CD4-positive, alpha-beta T cell treated with Interferon alpha-2 for 1 hour (primary cell): ENCODE measurements around the gene NCLN.
A peak's percentile ranks its signal among the peaks of the same experiment; 100 is the strongest.
"Not testable (repeated sequence)": the region's sequence is repeated elsewhere in the genome, so short reads cannot be mapped to it uniquely, and the experiment has no call there.

ENCODE experiments used
- DNase-seq, 2 donors: peaks; one replicate each; pipeline ENCODE4 v3.0.0-alpha.2; 2020 to 2022

The NCLN gene

GRCh38 chr19:3157096-3157845, 28.5 kb upstream of the NCLN start:
- DNase-seq: no peak

- DNase-seq: no peak
Measured at GRCh38 chr19:3159565-3159964, 26.2 kb upstream of the NCLN start.

GRCh38 chr19:3160219-3160618, 25.5 kb upstream of the NCLN start:
- no peak for DNase-seq

GRCh38 chr19:3161453-3161852, 24.3 kb upstream of the NCLN start:
- DNase-seq: no peak

- no peak for DNase-seq
Measured at GRCh38 chr19:3162418-3163229, 23.1 kb upstream of the NCLN start.

GRCh38 chr19:3163230-3163886, 22.4 kb upstream of the NCLN start:
- DNase-seq: peak; percentile 79 to 86

GRCh38 chr19:3163943-3164342, 21.8 kb upstream of the NCLN start:
- DNase-seq: no peak

GRCh38 chr19:3167533-3168272, 18.0 kb upstream of the NCLN start:
- DNase-seq: no peak

GRCh38 chr19:3171894-3172672, 13.6 kb upstream of the NCLN start:
- DNase-seq: peak in 1 of 2 donors; percentile 51

GRCh38 chr19:3172673-3173000, 13.1 kb upstream of the NCLN start:
- DNase-seq: not testable (repeated sequence)

- peak; percentile 26 to 55 for DNase-seq
Measured at GRCh38 chr19:3175781-3176714, 9.7 kb upstream of the NCLN start.

GRCh38 chr19:3176715-3177501, 8.8 kb upstream of the NCLN start:
- peak; percentile 60 to 72 for DNase-seq

GRCh38 chr19:3178377-3178972, 7.3 kb upstream of the NCLN start, which contains the start of gene S1PR4:
S1PR4 (plus strand) TSS chr19:3178769; CDS start chr19:3178793, 24 bp downstream.
- peak; percentile 71 to 81 for DNase-seq

- DNase-seq: no peak
Measured at GRCh38 chr19:3178973-3179738, 6.6 kb upstream of the NCLN start.

- DNase-seq: no peak
Measured at GRCh38 chr19:3179739-3180293, 5.9 kb upstream of the NCLN start.

GRCh38 chr19:3183721-3184641, 1.7 kb upstream of the NCLN start:
- no peak for DNase-seq

- no peak for DNase-seq
Measured at GRCh38 chr19:3184847-3185460, 776 bp upstream of the NCLN start.
